K562 (cell line): ENCODE results near the gene BIK.

Source experiments
- HLTF ChIP-seq: fragments of 450-650 bp; IDR thresholded peaks from 2 replicates; pipeline ENCODE4 v1.6.1; 2016
- SETDB1 ChIP-seq: IDR thresholded peaks from one replicate; pipeline ENCODE4 v1.6.1; 2012; ENCODE audit warnings: low read length, control low read depth, inconsistent platforms
- SIN3A ChIP-seq, 2 experiments: fragments of 150-350 bp in 1 of 2; IDR thresholded peaks; 2 replicates each; pipeline ENCODE4 v1.6.1; 2011 to 2016; ENCODE audit warnings: borderline replicate concordance in 2 of 2, low read depth in 2 of 2, low read length in 2 of 2, mild to moderate bottlenecking in 2 of 2, moderate library complexity in 2 of 2; ENCODE audit not compliant: control insufficient read depth in 1 of 2
- ZNF717 ChIP-seq: fragments of 250-450 bp; sonication (Bioruptor Pico); IDR thresholded peaks from 2 replicates; pipeline ENCODE4 v1.5.0; 2021
- TF ChIP-seq, protein P1 (sequence below): fragments of 450-650 bp; IDR thresholded peaks from 2 replicates; pipeline ENCODE4 v1.6.1; 2016; ENCODE audit warnings: borderline replicate concordance

DNA sequence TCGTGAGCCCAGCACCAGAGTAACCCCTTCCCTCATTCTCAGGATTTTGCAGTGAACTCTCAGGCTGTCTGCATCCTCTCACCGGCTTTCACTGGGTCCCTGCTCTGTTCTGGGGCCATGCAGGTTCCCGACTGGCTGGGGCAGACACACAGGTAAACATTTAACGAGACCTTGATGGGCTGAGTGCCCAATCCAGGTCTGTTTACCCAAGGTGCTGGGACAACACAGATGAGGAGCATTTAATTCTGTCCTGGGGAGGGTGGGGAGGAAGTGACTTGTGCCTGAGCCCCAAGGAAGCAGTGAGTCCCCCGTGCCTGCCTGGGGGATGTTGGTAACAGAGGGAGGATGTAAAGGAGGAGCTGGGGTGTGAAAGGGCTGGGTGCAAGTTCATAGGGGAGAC, 4.4 kb downstream of the BIK start:
- TF ChIP-seq SIN3A (IDR thresholded peaks at IDR 0.05; ENCODE audit: borderline replicate concordance in 2 of 2, control insufficient read depth in 1 of 2, low read depth in 2 of 2, low read length in 2 of 2): no peak
- TF ChIP-seq HLTF: no peak
- no peak for TF ChIP-seq SETDB1
- TF ChIP-seq, protein P1, sequence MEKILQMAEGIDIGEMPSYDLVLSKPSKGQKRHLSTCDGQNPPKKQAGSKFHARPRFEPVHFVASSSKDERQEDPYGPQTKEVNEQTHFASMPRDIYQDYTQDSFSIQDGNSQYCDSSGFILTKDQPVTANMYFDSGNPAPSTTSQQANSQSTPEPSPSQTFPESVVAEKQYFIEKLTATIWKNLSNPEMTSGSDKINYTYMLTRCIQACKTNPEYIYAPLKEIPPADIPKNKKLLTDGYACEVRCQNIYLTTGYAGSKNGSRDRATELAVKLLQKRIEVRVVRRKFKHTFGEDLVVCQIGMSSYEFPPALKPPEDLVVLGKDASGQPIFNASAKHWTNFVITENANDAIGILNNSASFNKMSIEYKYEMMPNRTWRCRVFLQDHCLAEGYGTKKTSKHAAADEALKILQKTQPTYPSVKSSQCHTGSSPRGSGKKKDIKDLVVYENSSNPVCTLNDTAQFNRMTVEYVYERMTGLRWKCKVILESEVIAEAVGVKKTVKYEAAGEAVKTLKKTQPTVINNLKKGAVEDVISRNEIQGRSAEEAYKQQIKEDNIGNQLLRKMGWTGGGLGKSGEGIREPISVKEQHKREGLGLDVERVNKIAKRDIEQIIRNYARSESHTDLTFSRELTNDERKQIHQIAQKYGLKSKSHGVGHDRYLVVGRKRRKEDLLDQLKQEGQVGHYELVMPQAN: no peak
- no peak for TF ChIP-seq ZNF717
